Right lobe of liver (tissue), 6 donors: ENCODE measurements around the gene CAPN10. TPM values are rescaled to one million over a fixed set of nuclear protein-coding genes. Genes with fewer than 3 reads are reported as not detected.

Experiments used
- ATAC-seq, 4 donors: fragments of 200-7000 bp; cut with Tn5 transposase; one replicate each; pipeline ENCODE4 v1.9.1; 2020; ENCODE audit warnings: mild to moderate bottlenecking in 4 of 4, moderate library complexity in 4 of 4
- DNase-seq, 3 donors: peaks; one replicate each; pipeline ENCODE4 v3.0.0-alpha.2; 2020
- H3K27ac ChIP-seq, 3 donors: fragments of 200-600 bp; one replicate each; pipeline ENCODE4 v1.8.0; 2022
- H3K27me3 ChIP-seq, 2 donors: fragments of 200-600 bp; one replicate each; pipeline ENCODE4 v1.8.0; 2022
- H3K36me3 ChIP-seq, 4 donors: fragments of 200-600 bp; sonication (generic) in 1 of 4; one replicate each; pipeline versions ENCODE4 v1.5.1 to v1.8.0; 2017 to 2022; ENCODE audit warnings: control low read depth in 1 of 4
- H3K4me1 ChIP-seq, 4 donors: fragments of 200-600 bp; sonication (generic) in 1 of 4; one replicate each; pipeline versions ENCODE4 v1.5.1 to v1.8.0; 2017 to 2022; ENCODE audit warnings: control low read depth in 1 of 4
- H3K4me3 ChIP-seq, 3 donors: fragments of 200-600 bp; one replicate each; pipeline ENCODE4 v1.8.0; 2022
- H3K9me3 ChIP-seq, 4 donors: fragments of 200-600 bp; sonication (generic) in 1 of 4; one replicate each; pipeline versions ENCODE4 v1.5.1 to v1.8.0; 2017 to 2022; ENCODE audit warnings: control low read depth in 1 of 4
- POLR2A ChIP-seq: fragments of 450-650 bp; IDR thresholded peaks from one replicate; pipeline ENCODE4 v1.6.1; 2017; ENCODE audit warnings: antibody characterized with exemption, mild to moderate bottlenecking
- WGBS: methylation state at CpG from one replicate; pipeline ENCODE4 v1.1.6; 2018; ENCODE audit warnings: low coverage, low lambda C conversion rate; ENCODE audit not compliant: insufficient coverage; ENCODE audit errors: missing lambda C conversion rate; 5-methylcytosine and 5-hydroxymethylcytosine counted together
- intact Hi-C, 2 donors: fragments of 100-400 bp; cut with DNase I; formaldehyde crosslinking; loops; one replicate each; pipeline versions ENCODE4 v1.11.2 to v1.14.1; 2022
- total RNA-seq, 6 experiments: library from RNA; depleted of rRNA in 2 of 6; stranded (reverse); fragments of >200 nt in 2 of 6; fragmentation: NEBNext Ultra II Directional in 3 of 6; extraction: Animal tissue kit (Norgen Biotek cat#: 25700) in 3 of 6; gene quantifications; one replicate each; pipeline versions ENCODE4 v1.1.0 to v1.2.4, GENCODE V29; 2016 to 2023
- TF ChIP-seq, protein P1 (sequence below), 4 donors: fragments of 200-600 bp in 3 of 4; fragments of 450-650 bp in 1 of 4; IDR thresholded peaks; one replicate each; pipeline versions ENCODE4 v1.5.1 to v1.8.0; 2016 to 2022; ENCODE audit warnings: antibody characterized with exemption in 4 of 4, mild to moderate bottlenecking in 2 of 4
- donor health status: DM: no; HTN: yes; CAD: no.
- donor health status: DM: no; HTN: no; CAD: no.
- donor health status: DM: no; HTN: no; CAD: no.
- donor health status: DM: no; HTN: yes; CAD: no.
- donor health status: DM: no; HTN: yes; CAD: no.

Gene CAPN10
- total RNA-seq, 6 experiments from 2014 or later = 7.2 to 13.8 (median 9.1) TPM

DNA sequence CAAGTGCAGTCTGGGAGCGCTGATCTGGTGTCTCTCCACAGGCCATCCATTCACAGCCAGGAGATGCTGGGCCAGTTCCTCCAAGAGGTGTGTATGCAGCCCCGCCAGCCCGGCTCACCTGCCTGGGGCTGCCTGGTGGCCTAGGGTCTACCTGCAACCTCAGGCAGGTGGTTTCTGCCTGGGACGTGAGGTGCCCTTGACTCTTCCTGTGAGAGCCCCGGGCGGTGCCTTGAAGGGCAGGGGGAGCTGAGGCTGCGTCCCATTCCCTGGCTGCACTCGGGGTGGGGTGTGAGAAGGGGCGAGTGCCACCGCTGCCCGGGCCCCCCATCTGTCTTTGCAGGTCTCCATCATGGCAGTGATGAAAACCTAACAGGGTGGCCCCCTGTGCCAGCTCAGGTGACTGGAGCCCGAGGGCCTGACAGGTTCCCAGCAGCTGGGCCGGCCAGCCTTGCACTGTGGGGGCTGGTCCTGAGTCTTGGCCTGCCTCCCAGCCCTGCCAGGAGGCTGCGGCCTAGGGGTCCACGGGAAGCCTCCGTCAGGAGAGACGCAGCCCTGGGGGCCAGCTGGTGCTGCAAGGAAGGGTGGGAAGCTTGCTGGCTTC lies 11.9 kb downstream of the CAPN10 start:
- no peak overlapping the region for H3K27ac ChIP-seq
- TF ChIP-seq POLR2A = no peak
- TF ChIP-seq, protein P1, sequence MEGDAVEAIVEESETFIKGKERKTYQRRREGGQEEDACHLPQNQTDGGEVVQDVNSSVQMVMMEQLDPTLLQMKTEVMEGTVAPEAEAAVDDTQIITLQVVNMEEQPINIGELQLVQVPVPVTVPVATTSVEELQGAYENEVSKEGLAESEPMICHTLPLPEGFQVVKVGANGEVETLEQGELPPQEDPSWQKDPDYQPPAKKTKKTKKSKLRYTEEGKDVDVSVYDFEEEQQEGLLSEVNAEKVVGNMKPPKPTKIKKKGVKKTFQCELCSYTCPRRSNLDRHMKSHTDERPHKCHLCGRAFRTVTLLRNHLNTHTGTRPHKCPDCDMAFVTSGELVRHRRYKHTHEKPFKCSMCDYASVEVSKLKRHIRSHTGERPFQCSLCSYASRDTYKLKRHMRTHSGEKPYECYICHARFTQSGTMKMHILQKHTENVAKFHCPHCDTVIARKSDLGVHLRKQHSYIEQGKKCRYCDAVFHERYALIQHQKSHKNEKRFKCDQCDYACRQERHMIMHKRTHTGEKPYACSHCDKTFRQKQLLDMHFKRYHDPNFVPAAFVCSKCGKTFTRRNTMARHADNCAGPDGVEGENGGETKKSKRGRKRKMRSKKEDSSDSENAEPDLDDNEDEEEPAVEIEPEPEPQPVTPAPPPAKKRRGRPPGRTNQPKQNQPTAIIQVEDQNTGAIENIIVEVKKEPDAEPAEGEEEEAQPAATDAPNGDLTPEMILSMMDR (IDR thresholded peaks at IDR 0.05) = no peak
- intact Hi-C loops = no loop called here
- H3K27me3 ChIP-seq = no peaks in the 10 kb centered on the region
- H3K4me1 ChIP-seq = peaks cover 0 to 15% (median 5%) of the 10 kb centered on the region in 4 donors
- H3K4me3 ChIP-seq = no peak overlapping the region
- DNase-seq (peak in 2 of 3 donors; percentile 41 to 45), ATAC-seq (no peak)
- peaks cover 0 to 6% (median 0%) of the 10 kb centered on the region in 4 donors for H3K36me3 ChIP-seq
- WGBS = no CpG with 5 or more reads among the region's 17 CpGs
- no peaks in the 10 kb centered on the region for H3K9me3 ChIP-seq

DNA sequence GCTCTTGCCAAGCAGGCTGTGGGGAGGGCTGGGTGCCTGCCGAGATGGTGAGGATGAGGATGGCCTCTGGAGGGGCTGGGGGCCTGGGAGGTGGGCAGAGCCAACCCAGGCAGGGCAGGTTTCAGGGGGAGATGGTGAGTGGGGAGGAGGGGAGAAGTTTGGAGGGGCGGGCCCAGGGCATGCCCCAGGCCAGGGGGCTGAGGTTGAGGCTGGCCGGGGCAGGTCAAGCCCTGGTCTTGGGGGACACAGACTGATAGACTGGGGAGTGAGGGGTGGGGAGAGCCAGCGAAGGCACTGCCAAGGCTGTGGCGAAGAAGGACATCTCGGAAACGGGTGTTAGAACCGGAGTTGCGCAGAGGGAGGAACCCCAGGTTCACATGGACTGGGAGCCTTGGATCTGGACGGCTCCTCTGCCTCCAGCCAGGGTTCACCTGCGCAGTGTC lies 12.6 kb downstream of the CAPN10 start:
- intact Hi-C loops = no loop called here
- DNase-seq = peak in 2 of 3 donors; percentile 37 to 40
- Histone ChIP-seq H3K4me3 (no peak overlapping the region), H3K36me3 (peaks cover 0 to 6% (median 0%) of the 10 kb centered on the region in 4 donors), H3K27ac (no peak overlapping the region), H3K9me3 (no peaks in the 10 kb centered on the region), H3K4me1 (peaks cover 0 to 15% (median 5%) of the 10 kb centered on the region in 4 donors), H3K27me3 (no peaks in the 10 kb centered on the region)
- ATAC-seq = no peak
- no peak for TF ChIP-seq POLR2A
- TF ChIP-seq, protein P1 (IDR thresholded peaks at IDR 0.05) = no peak
- 82% methylated on average over 3 of the region's 11 CpGs for WGBS

- Histone ChIP-seq H3K36me3 (peaks cover 0 to 6% (median 0%) of the 10 kb centered on the region in 4 donors), H3K27me3 (no peaks in the 10 kb centered on the region), H3K9me3 (no peaks in the 10 kb centered on the region), H3K27ac (no peak overlapping the region), H3K4me1 (peaks cover 0 to 19% (median 9%) of the 10 kb centered on the region in 4 donors), H3K4me3 (no peak overlapping the region)
- no peak for ATAC-seq
- peak in 2 of 3 donors; percentile 31 to 45 for DNase-seq
- WGBS = 100% methylated on average over 1 of the region's 16 CpGs
- TF ChIP-seq, protein P1 (IDR thresholded peaks at IDR 0.05) = no peak
- no peak for TF ChIP-seq POLR2A
- intact Hi-C loops = no loop called here
Measured at GRCh38 chr2:240600451-240600961, 14.0 kb downstream of the CAPN10 start.

- H3K27ac ChIP-seq = no peak overlapping the region
- no peak for ATAC-seq
- H3K27me3 ChIP-seq = no peaks in the 10 kb centered on the region
- TF ChIP-seq, protein P1 (IDR thresholded peaks at IDR 0.05) = no peak
- TF ChIP-seq POLR2A = no peak
- peak in 2 of 3 donors; percentile 42 to 43 for DNase-seq
- H3K36me3 ChIP-seq = peaks cover 0 to 6% (median 0%) of the 10 kb centered on the region in 4 donors
- no peaks in the 10 kb centered on the region for H3K9me3 ChIP-seq
- peaks cover 0 to 12% (median 6%) of the 10 kb centered on the region in 4 donors for H3K4me1 ChIP-seq
- WGBS = no CpG with 5 or more reads among the region's 20 CpGs
- intact Hi-C loops = no loop called here
- H3K4me3 ChIP-seq = no peak overlapping the region
Measured at GRCh38 chr2:240601061-240601830, 14.7 kb downstream of the CAPN10 start.
